Hepatic stellate cell (primary cell): ENCODE results near the gene MRPL10.

Source experiments
- DNase-seq: peaks from one replicate; pipeline ENCODE4 v3.0.0; 2011; ENCODE audit warnings: low spot score

The MRPL10 gene

DNA sequence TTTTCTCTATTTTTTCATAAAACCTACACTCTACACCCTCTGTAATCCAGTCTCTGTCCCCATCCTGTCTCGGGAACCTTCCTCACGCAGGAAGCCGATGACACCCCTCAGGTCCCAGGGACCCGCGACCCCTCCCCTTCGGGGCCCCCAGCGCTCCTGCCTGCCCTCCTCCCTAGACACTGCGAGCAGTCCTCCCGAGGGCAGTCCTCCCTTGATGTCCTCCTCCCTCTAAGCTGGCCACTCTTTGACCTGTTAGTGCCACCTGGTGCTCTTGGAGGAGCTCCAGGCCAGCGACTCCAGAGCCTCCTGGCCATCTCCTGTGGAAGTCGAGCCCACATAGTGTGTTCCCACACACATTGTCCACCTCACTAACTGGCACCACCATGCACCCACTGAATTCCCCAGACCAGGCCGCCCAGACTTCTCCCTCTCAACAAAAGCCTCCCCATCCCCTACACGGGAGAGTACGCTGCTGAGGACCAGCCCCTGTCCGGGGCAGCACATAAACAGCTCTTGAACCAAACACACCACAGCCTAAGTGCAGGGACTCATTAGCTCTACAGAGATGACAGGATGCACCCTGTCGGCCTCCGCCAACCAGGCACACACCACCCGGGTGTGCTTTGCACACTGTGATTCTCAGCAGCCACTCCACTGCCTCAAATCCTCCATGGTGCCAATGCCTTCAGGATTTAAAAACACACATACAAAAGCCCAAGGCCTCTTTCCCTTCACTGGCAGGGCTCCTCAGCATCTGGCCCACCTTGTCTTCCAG is 19.0 kb downstream of the MRPL10 start:
- DNase-seq = no peak

GRCh38 chr17:47811709-47812108 is 19.6 kb downstream of the MRPL10 start:
- no peak for DNase-seq

- no peak for DNase-seq
These were observed 20.3 kb downstream of the MRPL10 start for GRCh38 chr17:47810901-47811635.

DNA sequence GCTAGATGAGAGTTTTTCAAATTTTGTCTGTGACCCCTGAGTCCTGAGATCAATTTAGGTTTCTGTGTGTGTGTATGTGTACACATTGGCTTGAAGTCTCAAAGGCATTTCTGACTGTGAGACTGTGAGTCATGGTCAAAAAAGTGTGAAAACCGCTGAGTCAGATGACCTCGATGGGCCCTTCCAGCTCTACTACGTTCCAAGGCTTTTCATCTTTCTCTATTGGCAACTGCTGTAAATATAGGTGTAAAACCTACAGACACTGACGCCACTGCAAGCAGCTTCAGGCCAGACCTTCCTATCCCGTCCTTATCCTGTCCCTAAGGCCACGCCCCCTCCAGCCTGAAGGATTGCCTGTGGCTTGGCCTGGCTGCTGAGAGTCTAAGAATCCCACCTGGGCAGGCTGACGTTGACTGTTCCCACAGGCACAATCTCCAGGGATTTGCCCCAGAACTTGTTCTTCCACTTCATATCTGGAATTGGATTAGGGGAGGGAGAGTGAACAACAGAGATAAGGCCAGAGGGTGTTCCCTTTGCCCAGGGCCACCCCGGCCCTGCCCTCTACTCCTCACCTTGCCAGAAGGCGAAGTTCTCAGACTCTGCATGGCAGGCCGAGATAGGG is 21.0 kb downstream of the MRPL10 start:
- DNase-seq = peak; percentile 85

DNA sequence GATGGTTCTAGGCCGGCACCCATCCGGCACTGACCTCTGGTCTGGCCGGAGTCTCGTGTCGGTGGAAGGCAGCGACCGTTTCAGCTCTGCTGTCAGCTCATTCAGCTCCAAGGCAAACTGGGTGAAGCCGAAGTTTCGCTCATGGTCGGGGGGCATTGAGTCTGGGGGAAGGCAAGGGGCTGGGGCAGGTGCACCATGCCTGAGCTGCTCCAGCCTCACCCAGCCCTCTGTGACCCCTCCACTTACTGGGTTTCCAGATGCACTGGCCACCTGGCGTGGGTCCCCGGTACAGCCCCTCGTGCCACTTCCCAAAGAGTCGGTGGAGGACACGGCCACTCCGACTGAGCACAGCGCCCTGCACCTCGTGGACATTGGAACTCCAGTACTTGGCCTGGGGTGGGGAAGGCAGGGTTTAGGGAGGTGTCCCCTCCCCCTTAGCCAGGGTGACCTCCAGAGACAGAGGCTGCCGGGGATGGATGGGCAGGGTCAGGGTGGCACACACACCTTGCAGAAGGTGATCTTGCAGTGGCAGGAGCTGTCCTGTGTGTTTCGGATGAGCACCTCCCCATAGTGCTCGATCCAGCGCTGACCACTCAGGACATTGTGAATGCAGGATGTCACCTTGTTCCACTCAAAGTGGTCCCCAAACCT is 22.4 kb downstream of the MRPL10 start:
- no peak for DNase-seq

DNA sequence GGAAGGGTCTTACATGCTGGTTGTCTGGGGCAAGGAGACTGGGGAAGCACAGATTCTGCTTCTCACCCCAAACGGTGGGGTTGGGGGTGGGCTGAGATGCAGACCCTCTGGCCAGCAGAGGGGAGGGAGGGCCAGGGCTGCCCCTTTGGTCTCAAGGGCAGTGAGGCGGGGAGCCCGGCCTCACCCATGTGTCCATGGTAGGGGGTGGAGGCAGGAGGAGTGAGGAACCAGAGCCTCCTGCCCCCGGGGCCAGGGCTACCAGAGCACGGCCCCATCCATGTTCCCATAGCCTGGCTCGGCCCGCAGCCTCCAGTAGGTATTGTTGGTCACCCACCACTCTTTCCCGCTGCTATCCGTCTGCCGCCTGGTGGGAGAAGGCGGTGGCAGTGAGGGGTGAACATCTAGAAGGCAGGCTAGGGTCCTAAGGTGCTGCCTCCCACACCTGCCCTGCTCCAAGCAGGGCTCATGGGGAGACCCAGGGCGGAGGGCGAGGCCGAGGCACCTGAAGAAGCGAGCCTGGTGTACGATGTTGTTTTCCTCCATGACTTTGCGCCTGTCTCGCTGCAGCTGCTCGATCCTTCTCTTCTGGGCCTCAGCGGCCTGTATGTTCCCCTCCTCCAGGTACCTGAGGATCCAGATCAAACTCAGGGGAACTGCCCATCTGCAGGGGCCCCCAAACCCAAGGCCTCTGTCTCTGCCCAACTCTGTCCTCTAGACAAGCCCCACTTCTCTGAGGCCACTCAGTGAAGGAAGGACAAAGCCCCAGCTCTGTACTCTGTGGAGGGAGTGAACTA is 23.1 kb downstream of the MRPL10 start:
- no peak for DNase-seq

DNA sequence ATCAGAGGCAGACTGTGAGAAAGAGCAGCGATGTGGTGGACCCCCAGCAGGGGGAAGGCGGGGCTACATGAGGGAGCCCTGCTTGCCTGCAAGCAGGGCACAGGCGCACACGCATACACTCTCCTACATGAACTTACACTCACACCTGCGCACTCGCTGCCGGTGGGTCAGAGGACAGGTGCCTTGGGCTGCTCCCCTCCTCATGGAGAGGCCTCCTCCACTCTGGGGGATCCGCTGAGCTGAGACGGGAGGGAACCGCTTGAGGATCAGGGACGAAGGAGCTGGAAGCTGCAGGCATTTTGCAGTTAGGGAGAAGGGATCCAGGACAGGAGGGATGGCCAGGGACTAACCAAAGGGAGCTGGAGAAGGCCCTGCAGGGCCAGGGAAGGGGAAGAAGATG is 23.9 kb downstream of the MRPL10 start:
- no peak for DNase-seq

- DNase-seq = no peak
These were observed 24.5 kb downstream of the MRPL10 start for GRCh38 chr17:47806913-47807255.

DNA sequence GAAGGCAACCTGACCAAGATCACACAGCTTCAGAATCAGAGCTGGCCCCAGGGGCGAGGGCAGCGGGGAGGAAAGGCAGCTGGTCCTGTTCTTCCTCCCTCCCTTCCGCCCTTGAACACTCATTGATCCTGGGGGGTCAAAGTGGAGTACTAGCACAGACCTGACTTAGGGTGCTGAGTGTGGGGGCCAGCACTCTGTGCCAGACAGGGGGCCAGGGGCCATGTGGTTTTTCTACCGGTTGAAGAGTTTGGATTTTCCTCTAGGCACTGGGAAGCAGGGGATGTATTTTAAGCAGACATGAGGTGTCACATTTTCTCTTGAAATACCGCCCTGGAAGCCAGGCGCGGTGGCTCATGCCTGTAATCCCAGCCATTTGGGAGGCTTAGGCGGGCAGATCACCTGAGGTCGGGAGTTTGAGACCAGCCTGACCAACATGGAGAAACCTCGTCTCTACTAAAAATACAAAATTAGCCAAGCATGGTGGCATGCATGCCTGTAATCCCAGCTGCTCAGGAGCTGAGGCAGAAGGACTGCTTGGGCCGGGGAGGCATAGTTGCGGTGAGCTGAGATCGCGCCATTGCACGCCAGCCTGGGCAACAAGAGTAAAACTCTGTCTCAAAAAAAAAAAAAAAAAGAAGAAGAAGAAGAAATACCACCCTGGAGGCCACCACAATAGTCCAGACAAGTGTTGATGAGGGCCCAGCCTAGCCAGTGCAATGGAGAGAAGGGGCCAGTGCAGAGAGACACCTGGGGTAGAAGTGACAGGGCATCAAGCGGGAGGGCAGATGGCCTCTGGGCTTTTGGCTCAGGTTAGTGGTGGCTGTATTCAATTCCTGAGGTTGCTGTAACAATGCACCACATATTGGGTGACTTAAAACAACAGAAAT is 25.1 kb downstream of the MRPL10 start:
- DNase-seq = no peak

- no peak for DNase-seq
These were observed 26.9 kb downstream of the MRPL10 start for GRCh38 chr17:47804461-47804860.

DNA sequence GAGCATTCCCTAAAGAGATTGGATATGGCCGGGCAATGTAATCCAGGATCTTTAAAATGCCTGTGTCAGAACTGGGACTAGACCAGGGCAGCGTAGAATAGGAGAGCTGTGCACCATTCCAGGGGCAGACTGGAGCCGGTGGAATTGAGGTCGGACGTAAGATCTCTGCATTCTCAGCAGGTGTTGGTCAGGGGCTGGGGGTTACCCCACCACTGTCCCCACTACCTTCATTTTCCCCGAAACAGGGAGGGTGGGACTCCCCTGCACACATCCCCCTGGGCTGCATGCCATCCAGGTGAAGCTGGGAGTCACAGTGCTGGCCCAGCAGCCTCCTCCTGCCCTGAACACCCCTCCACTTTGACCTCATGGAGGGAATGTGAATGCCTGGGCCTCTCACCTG is 27.6 kb downstream of the MRPL10 start:
- no peak for DNase-seq

DNA sequence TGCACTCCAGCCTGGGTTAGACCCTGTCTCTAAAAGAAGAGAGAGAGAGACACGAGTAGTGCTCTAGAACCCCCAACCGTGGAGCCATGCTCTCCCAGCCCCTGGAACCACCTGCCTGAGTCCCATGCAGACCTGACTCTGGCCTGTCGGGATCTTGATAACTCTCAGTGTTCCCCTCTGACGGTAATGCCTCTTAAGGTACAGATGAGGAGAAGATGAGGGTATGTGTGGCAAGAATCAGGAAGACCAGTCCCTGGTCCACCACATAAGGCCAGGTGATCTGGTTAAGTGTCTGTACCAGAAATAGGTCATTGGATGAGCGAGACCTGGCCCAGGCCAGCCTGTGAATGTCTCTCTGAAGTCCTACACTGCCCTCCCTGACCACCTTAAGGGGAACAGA is 28.1 kb downstream of the MRPL10 start:
- no peak for DNase-seq

GRCh38 chr17:47802341-47803022 is 28.9 kb downstream of the MRPL10 start:
- DNase-seq = peak; percentile 59

DNA sequence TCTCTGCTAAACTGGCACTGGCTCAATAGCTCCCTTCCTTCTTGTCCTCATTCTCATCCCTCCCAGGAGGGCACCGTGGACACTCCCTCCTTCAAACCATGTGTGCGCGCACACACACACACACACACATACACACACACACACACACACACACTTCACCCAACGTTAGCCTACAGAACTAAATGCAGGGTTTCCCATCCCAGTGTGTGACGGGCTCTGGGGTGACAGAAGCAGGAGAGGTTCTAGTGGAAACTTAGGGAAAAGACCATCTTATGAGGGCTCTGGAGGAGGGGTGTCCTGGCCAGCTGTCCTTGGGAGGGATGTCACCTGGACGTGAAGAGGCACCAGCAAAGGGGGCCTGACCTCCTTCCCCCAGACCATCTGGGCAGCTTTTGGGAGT is 29.4 kb downstream of the MRPL10 start:
- DNase-seq = no peak

GRCh38 chr17:47801176-47801765 is 30.1 kb downstream of the MRPL10 start:
- DNase-seq = no peak

DNA sequence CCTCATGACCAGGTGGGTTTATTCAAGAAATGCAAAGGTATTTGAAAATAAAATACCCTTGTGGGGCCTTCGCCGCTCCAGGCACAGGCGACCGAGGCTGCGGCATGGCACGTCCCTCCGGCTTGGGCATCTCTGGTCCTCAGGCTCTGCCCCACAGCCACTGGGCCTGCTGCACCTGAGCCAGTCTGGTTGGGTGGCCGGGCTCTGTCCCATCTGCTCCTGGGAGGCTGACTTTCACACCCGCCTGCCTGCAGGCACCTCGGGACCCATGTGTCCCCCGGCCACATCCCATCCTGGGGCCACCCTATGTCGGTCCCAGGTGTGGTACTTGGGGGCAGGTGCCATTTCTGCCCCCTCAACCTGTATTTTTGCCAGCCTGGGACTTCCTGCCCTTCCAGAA is 30.7 kb downstream of the MRPL10 start:
- no peak for DNase-seq

GRCh38 chr17:47797797-47798196 is 33.5 kb downstream of the MRPL10 start:
- no peak for DNase-seq

- DNase-seq = no peak
These were observed 38.4 kb downstream of the MRPL10 start for GRCh38 chr17:47792979-47793378.

GRCh38 chr17:47792457-47792856 is 38.9 kb downstream of the MRPL10 start:
- DNase-seq = no peak

DNA sequence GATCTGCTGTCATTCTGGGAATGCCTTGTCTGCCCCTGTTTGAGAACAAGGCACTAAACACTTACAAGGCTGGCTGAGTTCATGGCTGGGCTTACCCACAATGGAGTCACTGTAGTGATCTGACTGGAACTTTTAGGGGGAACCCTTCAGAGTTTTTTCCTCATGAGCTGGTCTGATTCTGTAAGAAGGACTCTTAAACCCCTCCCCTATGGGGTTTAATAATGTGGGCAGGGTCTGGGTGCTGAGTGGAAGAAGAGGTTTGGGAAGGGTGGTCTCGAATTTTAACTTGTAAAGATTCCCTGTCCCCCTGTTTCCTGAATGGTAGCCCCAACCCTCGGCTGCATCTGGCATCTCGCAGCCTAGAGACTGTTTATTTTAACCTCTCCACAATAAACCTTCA is 40.3 kb downstream of the MRPL10 start:
- DNase-seq = no peak
